Erythroblast (primary cell): ENCODE measurements around the gene ZNF646.
A peak's percentile ranks its signal among the peaks of the same experiment; 100 is the strongest.
"Not testable (repeated sequence)": the region's sequence is repeated elsewhere in the genome, so short reads cannot be mapped to it uniquely, and the experiment has no call there.

Experiments used
- DNase-seq, 2 experiments: peaks; one replicate each; lab custom pipeline; 2025; lab: John Stamatoyannopoulos, UW
- GATA1 ChIP-seq: IDR thresholded peaks from 2 replicates; pipeline ENCODE4 v1.6.1; 2011; ENCODE audit warnings: low read depth, mild to moderate bottlenecking, control low read depth, low read length, moderate library complexity
- POLR2A ChIP-seq: IDR thresholded peaks from 2 replicates; pipeline ENCODE4 v1.6.1; 2011; ENCODE audit warnings: mild to moderate bottlenecking, low read length

ZNF646 gene

DNA sequence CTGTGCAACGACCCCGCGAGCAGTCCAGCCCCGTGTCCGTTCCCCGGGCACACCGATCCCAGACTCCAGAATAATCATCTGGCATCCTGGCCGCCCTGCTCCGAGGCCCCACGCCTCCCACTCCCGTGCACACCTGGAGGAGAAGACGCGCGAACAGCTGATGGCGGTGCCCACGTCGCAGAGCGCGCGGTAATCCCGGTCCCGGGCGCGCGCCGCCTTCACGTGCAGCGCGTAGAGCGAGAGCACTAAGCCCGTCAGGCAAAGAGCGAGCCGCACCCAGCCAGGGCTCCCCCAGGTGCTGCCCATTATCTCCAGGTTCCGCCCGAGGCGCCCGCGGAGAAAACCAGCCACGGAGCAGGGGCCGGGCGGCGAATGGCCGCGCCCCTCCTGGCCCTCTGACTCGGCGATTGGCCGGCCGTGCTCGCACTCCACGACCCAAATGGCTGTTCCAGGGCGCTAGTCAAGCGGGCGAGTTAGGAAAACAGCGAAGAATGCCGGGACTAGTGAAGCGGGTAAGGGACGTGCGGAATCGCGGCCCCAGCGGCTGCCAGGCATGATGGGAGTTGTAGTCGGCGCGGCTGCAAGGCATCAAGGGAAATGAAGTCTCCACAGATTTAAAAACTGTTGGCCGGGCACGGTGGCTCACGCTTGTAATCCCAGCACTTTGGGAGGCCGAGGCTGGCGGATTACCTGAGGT is 20.4 kb downstream of the ZNF646 start, which contains the start of gene VKORC1:
Gene VKORC1 (minus strand): TSS at position 374 of the 697 bp plus-strand sequence. CDS start 68 bp downstream, at position 306.
- DNase-seq = peak; percentile 94
- TF ChIP-seq POLR2A (peak; percentile 65), GATA1 (no peak)

GRCh38 chr16:31099860-31100638 is 25.8 kb downstream of the ZNF646 start:
- DNase-seq = no peak

GRCh38 chr16:31100876-31101641 is 26.8 kb downstream of the ZNF646 start:
- DNase-seq = not testable (repeated sequence)

More at GRCh38 chr16:31099860-31100638, 25.8 kb downstream of the ZNF646 start:
- no peak for TF ChIP-seq GATA1
- TF ChIP-seq POLR2A = no peak

DNA sequence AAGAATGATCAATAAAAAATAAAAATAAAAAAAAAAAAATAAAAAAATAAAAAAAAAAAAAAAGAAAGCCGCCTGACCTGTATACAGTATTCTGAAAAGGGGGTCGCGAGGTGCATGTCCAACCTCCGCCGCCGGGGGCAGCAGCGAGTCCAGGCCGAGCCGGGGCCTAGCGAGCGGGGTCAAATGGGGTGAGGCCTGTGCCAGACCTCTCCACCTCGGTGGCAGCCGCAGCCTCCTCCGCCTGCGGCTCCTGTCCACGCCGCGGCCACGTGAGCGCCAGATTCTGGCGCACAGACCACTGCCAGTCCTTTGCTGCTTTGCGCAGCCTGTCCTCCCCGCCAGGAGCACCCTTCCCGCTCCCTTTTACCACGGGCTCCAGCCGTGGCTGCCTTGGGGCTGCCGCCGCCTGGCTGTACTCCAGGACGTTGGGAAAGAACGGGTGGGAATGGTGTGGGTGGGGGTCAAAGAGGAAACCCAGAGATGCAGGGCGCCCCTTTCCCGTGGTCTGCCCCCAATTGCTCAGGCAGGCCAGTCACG is 31.5 kb downstream of the ZNF646 start:
- DNase-seq = peak; percentile 87 to 90
- no peak for TF ChIP-seq GATA1
- TF ChIP-seq POLR2A = no peak

DNA sequence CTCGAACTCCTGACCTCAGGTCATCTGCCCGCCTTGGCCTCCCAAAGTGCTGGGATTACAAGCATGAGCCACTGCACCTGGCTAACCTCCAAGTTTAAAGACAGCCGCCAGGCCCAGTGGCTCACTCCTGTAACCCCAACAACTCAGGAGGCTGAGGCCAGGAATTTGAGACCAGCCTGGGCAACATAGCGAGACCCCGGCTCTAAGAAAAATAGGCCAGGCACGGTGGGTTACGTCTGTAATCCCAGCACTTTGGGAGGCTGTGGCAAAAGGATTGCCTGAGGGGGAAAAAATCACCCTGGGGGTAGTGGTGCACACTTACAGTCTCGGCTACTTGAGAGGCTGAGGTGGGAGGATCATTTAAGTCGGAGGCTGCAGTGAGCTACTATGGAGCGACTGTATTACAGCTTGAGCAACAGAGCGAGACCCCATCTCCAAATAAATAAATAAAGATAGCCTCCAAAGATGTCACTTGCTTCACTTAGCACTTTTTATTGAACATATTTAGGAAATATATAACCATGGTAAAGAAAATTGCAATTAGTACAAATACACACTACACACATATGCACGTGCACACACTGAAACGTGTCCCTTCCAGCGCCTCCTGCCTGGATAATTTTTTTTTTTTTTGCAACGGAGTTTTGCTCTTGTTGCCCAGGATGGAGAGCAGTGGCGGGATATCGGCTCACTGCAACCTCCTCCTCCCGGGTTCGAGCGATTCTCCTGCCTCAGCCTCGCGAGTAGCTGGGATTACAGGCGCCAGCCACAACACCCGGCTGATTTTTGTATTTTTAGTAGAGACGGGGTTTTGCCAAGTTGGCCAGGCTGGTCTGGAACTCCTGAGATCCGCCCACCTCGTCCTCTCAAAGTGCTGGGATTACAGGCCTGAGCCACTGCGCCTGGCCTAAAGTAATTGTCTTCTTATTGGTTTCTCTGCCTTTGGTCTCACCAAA is 32.6 kb downstream of the ZNF646 start:
- DNase-seq = no peak
- TF ChIP-seq POLR2A = no peak
- TF ChIP-seq GATA1 = no peak

- no peak for DNase-seq
- TF ChIP-seq GATA1 (no peak), POLR2A (no peak)
Observed at GRCh38 chr16:31107465-31107867, 33.2 kb downstream of the ZNF646 start.

DNA sequence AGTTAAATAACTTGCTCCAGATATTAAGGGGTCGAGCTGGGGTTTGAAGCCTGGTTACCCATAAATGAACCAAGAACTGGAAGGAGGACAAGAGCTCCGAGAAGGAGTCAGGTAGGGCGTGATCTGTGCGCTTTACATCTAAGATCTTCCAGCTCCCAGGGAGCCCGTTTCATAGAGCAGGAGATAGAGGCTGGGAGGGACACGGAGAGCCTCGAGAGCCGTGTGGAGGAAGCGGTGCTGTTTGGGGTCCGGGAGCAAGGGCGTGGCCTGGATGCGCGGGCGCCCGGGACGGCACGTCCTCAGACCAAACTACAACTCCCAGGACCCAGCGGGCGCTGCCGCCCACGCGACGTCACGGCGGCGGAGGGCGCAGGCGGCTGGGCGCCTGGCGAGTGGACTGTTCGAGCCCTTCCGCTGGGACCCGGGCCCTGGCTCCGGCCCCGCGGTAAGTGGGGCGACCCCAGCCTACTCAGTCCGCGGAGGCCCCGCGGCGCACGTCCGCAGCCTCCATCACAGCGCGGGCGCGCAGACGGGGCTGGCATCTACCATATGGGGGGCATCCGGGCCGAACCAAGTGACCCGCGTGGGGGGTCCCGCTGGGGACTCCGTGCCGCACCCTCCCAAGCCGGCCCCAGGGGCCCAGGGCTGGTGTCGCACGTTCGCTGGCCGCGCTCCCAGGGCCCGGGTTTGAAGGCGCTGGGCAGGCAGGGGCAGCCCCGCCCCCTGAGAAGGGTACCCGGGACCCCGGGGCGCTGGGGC is 34.0 kb downstream of the ZNF646 start, which contains the start of gene BCKDK:
Gene BCKDK (plus strand): TSS at position 352 of the 759 bp plus-strand sequence. CDS start 838 bp downstream, outside the sequence.
- DNase-seq = peak; percentile 75 to 80
- TF ChIP-seq GATA1 = no peak
- peak; percentile 64 for TF ChIP-seq POLR2A

GRCh38 chr16:31108794-31109558 is 34.8 kb downstream of the ZNF646 start:
- TF ChIP-seq GATA1 (no peak), POLR2A (no peak)

DNA sequence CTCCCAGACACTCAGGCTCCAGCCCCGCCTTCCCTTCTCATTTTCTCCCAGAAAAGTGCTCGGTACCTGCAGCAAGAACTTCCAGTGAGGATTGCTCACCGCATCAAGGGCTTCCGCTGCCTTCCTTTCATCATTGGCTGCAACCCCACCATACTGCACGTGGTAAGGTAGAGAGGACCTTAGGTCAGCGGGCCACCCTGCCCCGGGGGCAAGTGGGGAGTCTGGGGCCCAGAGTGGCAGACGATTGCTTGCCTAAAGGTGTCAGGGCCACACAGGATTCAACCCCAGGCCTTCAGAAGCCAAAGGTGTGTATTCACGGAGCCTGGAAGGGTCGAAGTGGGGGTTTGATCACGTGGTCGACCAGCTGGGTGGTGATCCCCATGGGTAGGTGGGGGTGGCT is 35.4 kb downstream of the ZNF646 start:
- TF ChIP-seq GATA1 (no peak), POLR2A (no peak)
- DNase-seq = no peak

More at GRCh38 chr16:31108794-31109558, 34.8 kb downstream of the ZNF646 start:
- DNase-seq = no peak

GRCh38 chr16:31110106-31111034 is 36.1 kb downstream of the ZNF646 start:
- TF ChIP-seq GATA1 = no peak
- no peak for TF ChIP-seq POLR2A
- no peak for DNase-seq
